Fibroblast of skin of back (primary cell): ENCODE measurements around the gene SPIN3. TPM values are rescaled to one million over a fixed set of nuclear protein-coding genes. Genes with fewer than 3 reads are reported as not detected.
"Not testable (repeated sequence)": the region's sequence is repeated elsewhere in the genome, so short reads cannot be mapped to it uniquely, and the experiment has no call there.

Experiments
- DNase-seq: peaks from one replicate; pipeline ENCODE4 v3.0.0-alpha.2; 2013
- polyA plus RNA-seq, 2 experiments: library from polyadenylated mRNA; unstranded; fragments of 120-200 nt; gene quantifications; one replicate each; pipeline ENCODE4 v1.2.1, GENCODE V29; 2013; ENCODE audit not compliant: insufficient read length in 2 of 2

SPIN3 gene
- 3.4 TPM for polyA plus RNA-seq (2013, experiment 1 of 2; ENCODE audit: insufficient read length)
- 3.7 TPM for polyA plus RNA-seq (2013, experiment 2 of 2; ENCODE audit: insufficient read length)

- DNase-seq: peak; percentile 74
These were observed at the start of gene SPIN3 for GRCh38 chrX:56995271-56995994. Gene SPIN3, minus strand, starts transcription at chrX:56995541. Its CDS starts 594 bp downstream, at chrX:56994947.

GRCh38 chrX:57044245-57044644, 48.9 kb upstream of the SPIN3 start:
- DNase-seq: no peak

GRCh38 chrX:57037265-57037664, 41.9 kb upstream of the SPIN3 start:
- DNase-seq: not testable (repeated sequence)

GRCh38 chrX:56994375-56995270, 718 bp downstream of the SPIN3 start:
- no peak for DNase-seq

- DNase-seq: no peak
These were observed 7.6 kb downstream of the SPIN3 start for GRCh38 chrX:56987741-56988140.

GRCh38 chrX:56986138-56986537, 9.2 kb downstream of the SPIN3 start:
- no peak for DNase-seq

- DNase-seq: peak; percentile 18
These were observed 17.2 kb downstream of the SPIN3 start for GRCh38 chrX:56978172-56978571.

GRCh38 chrX:56975611-56976010, 19.7 kb downstream of the SPIN3 start:
- no peak for DNase-seq

- DNase-seq: no peak
These were observed 20.9 kb downstream of the SPIN3 start for GRCh38 chrX:56974408-56974807.

- no peak for DNase-seq
These were observed 25.8 kb downstream of the SPIN3 start for GRCh38 chrX:56969559-56969958.

GRCh38 chrX:56968980-56969379, 26.4 kb downstream of the SPIN3 start:
- peak; percentile 14 for DNase-seq

GRCh38 chrX:56963377-56963776, 32.0 kb downstream of the SPIN3 start:
- no peak for DNase-seq

GRCh38 chrX:56947699-56948098, 47.6 kb downstream of the SPIN3 start:
- no peak for DNase-seq

- DNase-seq: not testable (repeated sequence)
These were observed 49.1 kb downstream of the SPIN3 start for GRCh38 chrX:56946201-56946600.

- not testable (repeated sequence) for DNase-seq
These were observed 50.1 kb downstream of the SPIN3 start for GRCh38 chrX:56945226-56945625.

- DNase-seq: no peak
These were observed 52.1 kb downstream of the SPIN3 start for GRCh38 chrX:56943264-56943663.
